Calu3 (cell line): ENCODE measurements around the gene OXER1. TPM values are rescaled to one million over a fixed set of nuclear protein-coding genes. Genes with fewer than 3 reads are reported as not detected.

Experiments
- BruUV-seq: library from RNA; stranded (reverse); fragments of 400-500 nt; replicated peaks from 2 replicates; lab custom pipeline; 2021; lab: Mats Ljungman, UMichigan
- CTCF ChIA-PET: fragments of 300-600 bp; sonication (Branson Sonifier 250); formaldehyde crosslinking; loops from one replicate; lab custom pipeline; 2022; ENCODE audit warnings: antibody characterized with exemption; lab: Charles Lee
- DNase-seq: peaks from one replicate; pipeline ENCODE4 v3.0.0; 2022
- H3K27ac Mint-ChIP-seq: one replicate; pipeline ENCODE4 v1.8.0; 2022; ENCODE audit warnings: mixed read lengths; ENCODE audit not compliant: unreplicated experiment
- H3K27me3 Mint-ChIP-seq: one replicate; pipeline ENCODE4 v1.8.0; 2022; ENCODE audit warnings: mixed read lengths; ENCODE audit not compliant: unreplicated experiment
- H3K36me3 Mint-ChIP-seq: one replicate; pipeline ENCODE4 v1.8.0; 2022; ENCODE audit warnings: mild to moderate bottlenecking, moderate library complexity, mixed read lengths; ENCODE audit not compliant: insufficient read depth, unreplicated experiment
- H3K4me1 Mint-ChIP-seq: one replicate; pipeline ENCODE4 v1.8.0; 2022; ENCODE audit warnings: mild to moderate bottlenecking, low read depth, mixed read lengths; ENCODE audit not compliant: unreplicated experiment
- H3K4me3 Mint-ChIP-seq: one replicate; pipeline ENCODE4 v1.8.0; 2022; ENCODE audit warnings: mild to moderate bottlenecking, low read depth, moderate library complexity, mixed read lengths; ENCODE audit not compliant: unreplicated experiment
- H3K9me3 Mint-ChIP-seq: one replicate; pipeline ENCODE4 v1.8.0; 2022; ENCODE audit warnings: low read depth, mixed read lengths; ENCODE audit not compliant: unreplicated experiment
- CTCF ChIP-seq: fragments of 200-600 bp; IDR thresholded peaks from one replicate; pipeline ENCODE4 v1.8.0; 2022; ENCODE audit warnings: antibody characterized with exemption; ENCODE audit not compliant: unreplicated experiment
- intact Hi-C: fragments of 100-400 bp; cut with micrococcal nuclease; formaldehyde crosslinking; loops from one replicate; pipeline ENCODE4 v1.10.0; 2022; ENCODE audit not compliant: unreplicated experiment
- total RNA-seq: library from RNA; stranded (reverse); gene quantifications from 2 replicates; pipeline ENCODE4 v1.2.3, GENCODE V29; 2022

OXER1 gene
- total RNA-seq, 1 experiment from 2014 or later = 0.59 TPM

- DNase-seq = no peak
- Mint-ChIP-seq H3K4me3 (no peak overlapping the region), H3K4me1 (no peaks in the 10 kb centered on the region), H3K36me3 (no peaks in the 10 kb centered on the region), H3K9me3 (peaks cover 2% of the 10 kb centered on the region), H3K27me3 (no peaks in the 10 kb centered on the region), H3K27ac (no peak overlapping the region)
- intact Hi-C loops = no loop called here
- BruUV-seq = no TSS peak
- no peak for TF ChIP-seq CTCF
- CTCF ChIA-PET = no interaction called here
Measured at GRCh38 chr2:42754776-42755140, 9.2 kb downstream of the OXER1 start.

- intact Hi-C loops = no loop called here
- Mint-ChIP-seq H3K9me3 (peaks cover 2% of the 10 kb centered on the region), H3K27ac (no peak overlapping the region), H3K36me3 (no peaks in the 10 kb centered on the region), H3K4me1 (no peaks in the 10 kb centered on the region), H3K4me3 (no peak overlapping the region), H3K27me3 (no peaks in the 10 kb centered on the region)
- no TSS peak for BruUV-seq
- no peak for DNase-seq
- CTCF ChIA-PET = no interaction called here
- no peak for TF ChIP-seq CTCF
Measured at GRCh38 chr2:42754021-42754775, 9.7 kb downstream of the OXER1 start.

- no TSS peak for BruUV-seq
- intact Hi-C loops = no loop called here
Measured at GRCh38 chr2:42752816-42753813, 10.8 kb downstream of the OXER1 start.

More at GRCh38 chr2:42752816-42753813, 10.8 kb downstream of the OXER1 start:
- Mint-ChIP-seq H3K36me3 (no peaks in the 10 kb centered on the region), H3K4me3 (no peak overlapping the region), H3K27ac (no peak overlapping the region), H3K4me1 (no peaks in the 10 kb centered on the region), H3K9me3 (peaks cover 2% of the 10 kb centered on the region), H3K27me3 (no peaks in the 10 kb centered on the region)
- no peak for TF ChIP-seq CTCF
- no peak for DNase-seq
- CTCF ChIA-PET = no interaction called here
